Mucosa of descending colon (tissue), 3 donors: Measurements from ENCODE around the gene KCNN3. TPM values are rescaled to one million over a fixed set of nuclear protein-coding genes. Genes with fewer than 3 reads are reported as not detected.

ENCODE experiments used
- ATAC-seq: fragments of 200-7000 bp; cut with Tn5 transposase; one replicate; pipeline ENCODE4 v1.9.1; 2020; ENCODE audit warnings: mild to moderate bottlenecking, moderate library complexity
- DNase-seq, 3 donors: peaks; one replicate each; pipeline ENCODE4 v3.0.0-alpha.2; 2020
- H3K36me3 ChIP-seq: fragments of 200-600 bp; one replicate; pipeline ENCODE4 v1.8.0; 2021; ENCODE audit warnings: low read depth, mild to moderate bottlenecking
- H3K4me1 ChIP-seq: fragments of 200-600 bp; one replicate; pipeline ENCODE4 v1.8.0; 2021; ENCODE audit warnings: low read depth, mild to moderate bottlenecking
- H3K4me3 ChIP-seq: fragments of 200-600 bp; one replicate; pipeline ENCODE4 v1.8.0; 2021; ENCODE audit warnings: mild to moderate bottlenecking
- H3K9me3 ChIP-seq: fragments of 200-600 bp; one replicate; pipeline ENCODE4 v1.8.0; 2021; ENCODE audit warnings: mild to moderate bottlenecking
- CTCF ChIP-seq: fragments of 200-600 bp; IDR thresholded peaks from one replicate; pipeline ENCODE4 v1.8.0; 2022; ENCODE audit warnings: antibody characterized with exemption, mild to moderate bottlenecking
- intact Hi-C, 2 donors: fragments of 100-400 bp; cut with DNase I in 1 of 2; cut with micrococcal nuclease in 1 of 2; formaldehyde crosslinking; loops; one replicate each; pipeline versions ENCODE4 v1.11.0 to v1.11.1; 2022; cut with DNase I, micrococcal nuclease
- total RNA-seq, 3 donors: library from RNA; stranded (reverse); fragmentation: NEBNext Ultra II Directional in 2 of 3; extraction: Animal tissue kit (Norgen Biotek cat#: 25700) in 2 of 3; gene quantifications; one replicate each; pipeline versions ENCODE4 v1.2.1 to v1.2.4, GENCODE V29; 2021 to 2023
- donor health status: DM: no; HTN: no; CAD: no; lungs with moderate emphysema.
- donor health status: DM: no; HTN: no; CAD: no.
- donor health status: DM: no; HTN: yes; CAD: no.

Gene KCNN3
- total RNA-seq, 3 donors from 2014 or later = 1.5 to 19.3 (median 2.0) TPM

GRCh38 chr1:154845879-154846278, 24.2 kb downstream of the KCNN3 start:
- no peak for ATAC-seq
- Histone ChIP-seq H3K36me3 (no peaks in the 10 kb centered on the region), H3K4me1 (no peaks in the 10 kb centered on the region), H3K9me3 (no peaks in the 10 kb centered on the region), H3K4me3 (no peak overlapping the region)
- no peak for DNase-seq
- intact Hi-C loops = no loop called here
- no peak for TF ChIP-seq CTCF

GRCh38 chr1:154845174-154845573, 24.9 kb downstream of the KCNN3 start:
- H3K9me3 ChIP-seq = no peaks in the 10 kb centered on the region
- TF ChIP-seq CTCF = no peak
- H3K36me3 ChIP-seq = no peaks in the 10 kb centered on the region
- no peaks in the 10 kb centered on the region for H3K4me1 ChIP-seq
- DNase-seq (no peak), ATAC-seq (no peak)
- intact Hi-C loops = no loop called here
- H3K4me3 ChIP-seq = no peak overlapping the region

- TF ChIP-seq CTCF = no peak
- intact Hi-C loops = no loop called here
Observed at GRCh38 chr1:154844297-154844681, 25.8 kb downstream of the KCNN3 start.

DNA sequence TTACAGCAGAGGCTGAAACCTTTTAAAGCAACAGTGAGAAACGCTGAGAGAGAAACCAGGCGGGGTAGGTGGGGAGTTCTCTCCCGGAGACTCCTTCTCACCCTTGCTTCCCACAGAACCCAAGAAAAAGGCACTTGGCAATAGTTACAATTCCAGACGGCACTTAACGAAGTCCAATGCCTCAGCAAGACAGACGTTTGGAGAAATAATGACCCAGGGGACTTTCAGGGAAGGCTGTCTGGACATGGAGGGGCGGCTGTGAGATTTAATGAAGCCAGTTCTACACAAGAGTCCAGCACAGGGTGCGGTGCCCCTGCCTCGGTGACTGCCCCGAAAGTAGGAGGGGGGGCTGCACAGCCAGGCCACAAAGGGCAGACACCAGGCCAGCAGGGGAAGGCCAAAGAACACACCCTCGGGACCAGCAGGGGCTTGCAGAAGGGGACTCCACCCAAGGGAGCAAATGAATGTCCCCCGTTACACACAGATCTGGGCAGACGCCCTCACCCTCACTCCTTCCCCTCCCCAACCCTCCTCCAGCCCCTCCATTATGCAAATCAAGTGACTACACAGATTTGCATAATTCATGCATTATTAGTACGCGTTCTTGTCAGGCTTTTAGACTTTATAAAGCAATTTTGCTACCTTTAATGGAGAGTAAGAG, 26.3 kb downstream of the KCNN3 start:
- no peak for TF ChIP-seq CTCF
- Histone ChIP-seq H3K4me3 (no peak overlapping the region), H3K9me3 (no peaks in the 10 kb centered on the region), H3K4me1 (no peaks in the 10 kb centered on the region), H3K36me3 (no peaks in the 10 kb centered on the region)
- DNase-seq (no peak), ATAC-seq (no peak)
- intact Hi-C loops = no loop called here

More at GRCh38 chr1:154844297-154844681, 25.8 kb downstream of the KCNN3 start:
- Histone ChIP-seq H3K36me3 (no peaks in the 10 kb centered on the region), H3K4me1 (no peaks in the 10 kb centered on the region), H3K4me3 (no peak overlapping the region), H3K9me3 (no peaks in the 10 kb centered on the region)
- ATAC-seq (no peak), DNase-seq (no peak)

GRCh38 chr1:154842635-154843034, 27.4 kb downstream of the KCNN3 start:
- intact Hi-C loops = no loop called here
- Histone ChIP-seq H3K4me3 (no peak overlapping the region), H3K9me3 (no peaks in the 10 kb centered on the region), H3K4me1 (no peaks in the 10 kb centered on the region), H3K36me3 (no peaks in the 10 kb centered on the region)
- ATAC-seq (no peak), DNase-seq (no peak)
- TF ChIP-seq CTCF = no peak

DNA sequence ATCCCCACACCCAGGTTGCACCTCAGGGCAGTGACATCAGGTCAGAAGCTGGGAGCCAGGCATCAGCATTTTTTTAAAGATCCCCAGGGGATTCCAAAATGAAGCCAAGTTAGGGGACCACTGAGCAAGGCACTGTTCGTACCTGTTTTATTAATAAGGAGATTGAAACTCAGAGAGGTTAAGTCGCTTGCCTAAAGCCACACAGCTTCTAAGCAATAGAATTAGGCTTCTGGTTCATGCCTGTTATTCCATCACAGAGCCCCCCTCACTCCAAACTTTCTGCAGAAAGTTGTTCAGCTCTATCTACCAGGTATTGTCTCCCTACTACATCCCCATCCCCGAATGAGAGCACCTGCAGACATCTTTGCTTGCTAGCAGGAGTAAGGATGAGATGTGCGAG, 28.7 kb downstream of the KCNN3 start:
- intact Hi-C loops = no loop called here
- Histone ChIP-seq H3K36me3 (no peaks in the 10 kb centered on the region), H3K9me3 (no peaks in the 10 kb centered on the region), H3K4me3 (no peak overlapping the region), H3K4me1 (no peaks in the 10 kb centered on the region)
- TF ChIP-seq CTCF = no peak
- ATAC-seq (no peak), DNase-seq (no peak)
